Epithelial cell of esophagus (primary cell): ENCODE results near the gene PCDH12.
A peak's percentile ranks its signal among the peaks of the same experiment; 100 is the strongest.

Experiments used
- DNase-seq: peaks from one replicate; pipeline ENCODE4 v3.0.0; 2010; ENCODE audit warnings: low read depth
- H3K4me3 ChIP-seq: 2 replicates; pipeline ENCODE4 v1.5.1; 2011; ENCODE audit warnings: mild to moderate bottlenecking, low read length, control low read depth
- CTCF ChIP-seq: IDR thresholded peaks from 2 replicates; pipeline ENCODE4 v1.5.1; 2011; ENCODE audit warnings: low read depth, mild to moderate bottlenecking, low read length, control low read depth, inconsistent platforms; ENCODE audit not compliant: insufficient read depth; ENCODE audit errors: missing control alignments

The PCDH12 gene

GRCh38 chr5:141997358-141997960, 39.5 kb upstream of the PCDH12 start:
- no peak overlapping the region for H3K4me3 ChIP-seq
- TF ChIP-seq CTCF = no peak
- DNase-seq = no peak

GRCh38 chr5:141995656-141996055, 37.7 kb upstream of the PCDH12 start:
- TF ChIP-seq CTCF = no peak
- no peak for DNase-seq
- H3K4me3 ChIP-seq = no peak overlapping the region

- DNase-seq = no peak
- no peak overlapping the region for H3K4me3 ChIP-seq
- no peak for TF ChIP-seq CTCF
These were observed 36.6 kb upstream of the PCDH12 start for GRCh38 chr5:141994511-141995136.

GRCh38 chr5:141992349-141992963, 34.5 kb upstream of the PCDH12 start:
- TF ChIP-seq CTCF = peak; percentile 85
- H3K4me3 ChIP-seq = no peak overlapping the region
- DNase-seq = peak; percentile 76

GRCh38 chr5:141989720-141990119, 31.7 kb upstream of the PCDH12 start:
- TF ChIP-seq CTCF = no peak
- H3K4me3 ChIP-seq = no peak overlapping the region
- no peak for DNase-seq

GRCh38 chr5:141986072-141986471, 28.1 kb upstream of the PCDH12 start:
- TF ChIP-seq CTCF = no peak
- no peak overlapping the region for H3K4me3 ChIP-seq
- no peak for DNase-seq
